ENCODE results near the gene BMP8B.
"Not testable (repeated sequence)": the region's sequence is repeated elsewhere in the genome, so short reads cannot be mapped to it uniquely, and the experiment has no call there.

BMP8B gene

GRCh38 chr1:39805385-39805784 is 16.7 kb upstream of the BMP8B start:
- H3K4me3 ChIP-seq (ENCODE audit: low read depth, low read length): no peak overlapping the region
- no peak for TF ChIP-seq CTCF (IDR thresholded peaks at IDR 0.05; ENCODE audit: borderline replicate concordance, insufficient read depth, low read depth, low read length)

- TF ChIP-seq CTCF (IDR thresholded peaks at IDR 0.05; ENCODE audit: borderline replicate concordance, insufficient read depth, low read depth, low read length): no peak
- no peak overlapping the region for H3K4me3 ChIP-seq (ENCODE audit: low read depth, low read length)
Measured at GRCh38 chr1:39802496-39803260, 14.0 kb upstream of the BMP8B start.

- H3K4me3 ChIP-seq (ENCODE audit: low read depth, low read length): no peak overlapping the region
- TF ChIP-seq CTCF (IDR thresholded peaks at IDR 0.05; ENCODE audit: borderline replicate concordance, insufficient read depth, low read depth, low read length): no peak
Measured at GRCh38 chr1:39800471-39800835, 11.8 kb upstream of the BMP8B start.

GRCh38 chr1:39799770-39800470 is 11.3 kb upstream of the BMP8B start:
- TF ChIP-seq CTCF (IDR thresholded peaks at IDR 0.05; ENCODE audit: borderline replicate concordance, insufficient read depth, low read depth, low read length): peak; percentile 93
- no peak overlapping the region for H3K4me3 ChIP-seq (ENCODE audit: low read depth, low read length)

GRCh38 chr1:39798859-39799769 is 10.4 kb upstream of the BMP8B start:
- TF ChIP-seq CTCF (IDR thresholded peaks at IDR 0.05; ENCODE audit: borderline replicate concordance, insufficient read depth, low read depth, low read length): peak; percentile 49; the same call in 1 of the 2 replicates
- H3K4me3 ChIP-seq (ENCODE audit: low read depth, low read length): not testable (repeated sequence)

GRCh38 chr1:39795651-39796050 is 7.0 kb upstream of the BMP8B start:
- TF ChIP-seq CTCF (IDR thresholded peaks at IDR 0.05; ENCODE audit: borderline replicate concordance, insufficient read depth, low read depth, low read length): no peak
- H3K4me3 ChIP-seq (ENCODE audit: low read depth, low read length): no peak overlapping the region
